22Rv1 (cell line): ENCODE data around the gene HCRTR2.
A peak's percentile ranks its signal among the peaks of the same experiment; 100 is the strongest.

Experiments
- H3K27ac ChIP-seq: fragments of 450-650 bp; 2 replicates; pipeline ENCODE4 v1.5.1; 2017
- ZFX ChIP-seq: fragments of 450-650 bp; IDR thresholded peaks from 2 replicates; pipeline ENCODE4 v1.6.1; 2017; ENCODE audit warnings: antibody characterized with exemption, borderline replicate concordance
- TF ChIP-seq, protein P1 (sequence below): fragments of 450-650 bp; IDR thresholded peaks from 2 replicates; pipeline ENCODE4 v1.5.1; 2017; ENCODE audit warnings: mild to moderate bottlenecking

Gene HCRTR2

DNA sequence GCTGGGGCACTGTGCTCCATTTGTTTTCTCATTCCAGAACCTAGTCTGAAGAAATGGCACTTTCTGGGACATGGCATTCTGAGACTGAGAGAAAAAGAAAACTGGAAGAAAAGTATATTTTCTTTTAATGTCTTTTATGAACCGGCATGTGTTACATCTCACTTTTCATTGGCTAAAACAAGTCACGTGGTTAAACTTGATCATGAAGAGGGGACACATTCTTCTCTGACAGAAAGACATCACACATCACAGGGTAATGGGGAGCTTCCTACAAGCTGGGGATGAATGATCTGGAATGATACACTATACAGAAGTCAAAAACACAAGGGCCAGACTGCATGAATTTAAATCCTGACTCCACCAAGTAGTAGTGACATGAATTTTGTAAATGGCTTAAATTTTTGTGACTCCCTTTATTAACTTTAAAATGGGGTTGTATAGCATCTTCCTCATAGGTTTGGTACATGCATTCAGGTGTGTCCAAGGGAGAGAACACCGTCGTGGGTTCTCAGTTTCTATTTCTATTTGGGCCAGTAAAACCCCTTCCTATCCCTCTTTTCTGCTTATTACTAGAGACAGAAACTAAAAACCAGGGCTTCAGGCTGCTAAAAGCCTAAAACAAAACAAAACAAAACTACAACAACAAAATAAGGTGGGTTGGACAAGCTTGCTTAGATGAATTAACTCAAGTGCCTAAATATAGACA lies 91.2 kb downstream of the HCRTR2 start:
- no peak overlapping the region for H3K27ac ChIP-seq
- TF ChIP-seq ZFX, result no peak
- TF ChIP-seq, protein P1, sequence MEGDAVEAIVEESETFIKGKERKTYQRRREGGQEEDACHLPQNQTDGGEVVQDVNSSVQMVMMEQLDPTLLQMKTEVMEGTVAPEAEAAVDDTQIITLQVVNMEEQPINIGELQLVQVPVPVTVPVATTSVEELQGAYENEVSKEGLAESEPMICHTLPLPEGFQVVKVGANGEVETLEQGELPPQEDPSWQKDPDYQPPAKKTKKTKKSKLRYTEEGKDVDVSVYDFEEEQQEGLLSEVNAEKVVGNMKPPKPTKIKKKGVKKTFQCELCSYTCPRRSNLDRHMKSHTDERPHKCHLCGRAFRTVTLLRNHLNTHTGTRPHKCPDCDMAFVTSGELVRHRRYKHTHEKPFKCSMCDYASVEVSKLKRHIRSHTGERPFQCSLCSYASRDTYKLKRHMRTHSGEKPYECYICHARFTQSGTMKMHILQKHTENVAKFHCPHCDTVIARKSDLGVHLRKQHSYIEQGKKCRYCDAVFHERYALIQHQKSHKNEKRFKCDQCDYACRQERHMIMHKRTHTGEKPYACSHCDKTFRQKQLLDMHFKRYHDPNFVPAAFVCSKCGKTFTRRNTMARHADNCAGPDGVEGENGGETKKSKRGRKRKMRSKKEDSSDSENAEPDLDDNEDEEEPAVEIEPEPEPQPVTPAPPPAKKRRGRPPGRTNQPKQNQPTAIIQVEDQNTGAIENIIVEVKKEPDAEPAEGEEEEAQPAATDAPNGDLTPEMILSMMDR, result no peak

DNA sequence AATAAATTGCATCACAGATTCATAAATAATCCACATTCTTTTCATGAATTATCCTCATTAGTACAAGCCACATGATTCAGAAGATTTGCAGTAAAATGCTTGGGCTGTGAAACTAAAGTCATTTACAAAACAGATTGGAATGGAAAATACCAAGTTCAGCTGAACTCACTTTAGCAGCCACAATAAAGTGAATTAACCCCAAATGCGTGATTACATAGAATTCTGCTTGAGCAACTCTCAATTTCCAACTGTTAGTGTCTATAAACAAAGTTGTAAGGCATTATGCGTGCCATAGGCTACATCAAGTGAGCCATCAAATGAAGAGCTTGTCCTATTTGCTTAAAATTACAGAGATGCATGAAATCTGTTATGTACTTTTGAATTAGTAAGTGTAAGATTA lies 92.6 kb downstream of the HCRTR2 start:
- TF ChIP-seq, protein P1, result no peak
- H3K27ac ChIP-seq, result no peak overlapping the region

DNA sequence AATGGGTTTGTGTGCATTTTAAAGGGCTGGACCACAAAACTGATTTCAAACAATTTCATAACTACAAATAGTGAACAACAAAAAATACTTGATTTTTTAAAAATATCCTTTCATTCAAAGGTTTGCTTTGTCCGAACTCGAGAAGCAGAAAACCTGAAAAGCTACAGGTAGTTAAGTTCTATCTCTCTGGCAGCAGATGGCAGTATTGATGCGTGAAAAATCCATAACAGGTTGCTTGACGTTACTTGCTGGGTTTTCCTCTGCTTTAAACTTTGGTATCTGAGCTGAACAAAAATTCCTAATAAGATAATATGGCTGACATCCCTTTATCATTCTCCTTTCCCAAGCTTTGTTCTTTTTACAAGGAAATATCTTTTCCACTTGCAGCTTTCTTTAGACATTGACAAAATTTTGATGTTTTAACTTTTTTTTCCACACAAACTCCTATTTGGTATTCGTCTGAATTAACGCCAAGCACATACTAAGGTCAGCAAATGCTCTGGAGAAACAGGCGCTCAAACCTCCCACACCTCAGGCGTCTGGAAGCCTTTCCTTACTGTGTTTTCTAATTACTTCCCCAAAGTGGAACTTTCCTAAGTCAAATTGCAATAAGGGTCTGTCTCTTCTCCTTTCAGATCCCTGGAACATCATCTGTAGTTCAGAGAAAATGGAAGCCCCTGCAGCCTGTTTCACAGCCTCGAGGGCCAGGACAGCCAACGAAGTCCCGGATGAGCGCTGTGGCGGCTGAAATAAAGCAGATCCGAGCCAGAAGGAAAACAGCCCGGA lies 102.6 kb downstream of the HCRTR2 start:
- TF ChIP-seq ZFX, result no peak
- TF ChIP-seq, protein P1, result peak; percentile 76
- H3K27ac ChIP-seq, result no peak overlapping the region

DNA sequence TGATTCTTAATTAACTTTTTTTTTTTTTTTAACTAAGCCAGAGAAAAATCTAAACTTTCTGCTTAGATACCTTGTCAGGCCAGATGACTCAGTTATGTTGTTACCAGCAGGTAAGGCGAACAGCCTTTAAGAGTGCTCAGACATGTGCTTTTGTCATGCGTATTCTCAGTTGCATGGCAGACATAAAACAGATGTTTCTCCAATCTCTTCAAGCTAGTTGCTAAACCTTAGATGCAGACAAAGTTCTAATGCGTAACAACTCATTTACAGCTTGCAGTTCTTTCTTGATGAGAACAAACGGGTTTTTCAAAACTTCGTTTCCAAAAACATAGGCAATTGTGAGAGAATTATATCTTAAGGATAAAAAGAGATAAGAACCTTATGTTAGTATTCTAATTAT lies 103.3 kb downstream of the HCRTR2 start:
- TF ChIP-seq ZFX, result no peak
- TF ChIP-seq, protein P1, result no peak
- H3K27ac ChIP-seq, result no peak overlapping the region

DNA sequence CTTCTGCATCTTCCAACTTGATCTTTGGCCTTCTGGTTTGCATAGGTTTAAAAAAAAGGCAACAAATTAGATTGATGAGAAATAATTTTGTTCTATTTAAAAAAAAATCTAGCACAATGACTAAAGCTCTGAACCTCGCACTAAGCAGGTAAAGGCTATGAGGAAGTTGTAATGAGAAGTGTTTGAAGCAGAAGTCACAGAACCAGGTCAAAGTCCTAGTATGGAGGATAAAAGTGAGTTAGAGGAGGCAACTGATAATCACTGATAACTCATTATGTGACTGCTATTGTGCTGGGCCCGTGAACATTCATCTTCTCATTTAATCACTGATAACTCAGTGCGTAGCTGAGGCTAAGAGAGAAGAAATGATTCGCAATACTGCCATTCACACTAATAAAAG lies 106.9 kb downstream of the HCRTR2 start:
- no peak overlapping the region for H3K27ac ChIP-seq
- TF ChIP-seq, protein P1, result no peak
- no peak for TF ChIP-seq ZFX

DNA sequence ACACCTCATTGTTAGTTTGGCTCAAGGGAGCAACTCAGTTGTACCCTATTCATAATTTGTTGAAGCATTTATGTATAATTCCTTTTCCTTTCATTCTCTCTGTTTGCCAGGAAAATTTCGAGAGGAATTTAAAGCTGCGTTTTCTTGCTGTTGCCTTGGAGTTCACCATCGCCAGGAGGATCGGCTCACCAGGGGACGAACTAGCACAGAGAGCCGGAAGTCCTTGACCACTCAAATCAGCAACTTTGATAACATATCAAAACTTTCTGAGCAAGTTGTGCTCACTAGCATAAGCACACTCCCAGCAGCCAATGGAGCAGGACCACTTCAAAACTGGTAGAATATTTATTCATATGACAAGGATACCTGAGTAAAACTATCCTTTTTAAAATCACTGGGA lies 107.8 kb downstream of the HCRTR2 start:
- H3K27ac ChIP-seq, result no peak overlapping the region
- TF ChIP-seq, protein P1, result no peak
- no peak for TF ChIP-seq ZFX

DNA sequence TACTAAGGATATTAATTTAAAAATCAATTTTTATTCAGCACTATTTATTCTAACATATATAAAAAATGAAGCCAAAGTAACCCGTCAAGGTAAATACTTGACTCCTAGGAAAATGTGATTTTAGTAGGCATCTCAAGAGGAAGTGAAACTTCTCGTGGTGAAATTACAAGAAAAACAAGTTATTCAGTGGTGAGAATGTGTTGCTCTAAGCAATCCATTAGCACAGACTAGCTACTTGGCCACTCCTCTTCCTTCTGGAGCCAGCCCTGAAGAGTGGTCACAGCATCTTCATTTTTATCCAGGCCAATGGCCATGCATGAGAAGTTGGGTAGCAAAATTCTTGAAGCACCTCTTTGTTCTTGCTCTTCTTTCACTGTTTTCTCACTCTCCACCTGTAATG lies 112.5 kb downstream of the HCRTR2 start:
- no peak for TF ChIP-seq ZFX
- H3K27ac ChIP-seq, result no peak overlapping the region
